ENCODE data around the gene SOX18.
"Not testable (repeated sequence)": the region's sequence is repeated elsewhere in the genome, so short reads cannot be mapped to it uniquely, and the experiment has no call there.

The SOX18 gene

DNA sequence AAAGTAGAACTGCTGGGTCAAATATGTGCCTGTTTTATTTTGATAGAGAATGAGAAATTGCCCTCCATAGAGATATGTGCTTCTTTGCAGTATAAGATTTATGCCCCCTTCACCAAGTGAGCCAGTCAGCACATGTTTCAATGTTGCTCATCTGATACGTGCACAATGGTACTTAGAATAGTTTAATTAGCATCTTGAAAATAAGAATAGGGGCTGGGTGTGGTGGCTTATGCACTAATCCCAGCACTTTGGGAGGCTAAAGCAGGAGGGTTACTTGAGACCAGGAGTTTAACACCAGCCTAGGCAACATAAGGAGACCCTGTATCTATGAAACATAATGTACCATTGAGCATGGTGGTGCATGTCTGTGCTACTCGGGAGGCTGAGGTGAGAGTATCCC, 33.8 kb downstream of the SOX18 start:
- DNase-seq, result no peak

GRCh38 chr20:64012385-64013154, 36.9 kb downstream of the SOX18 start:
- DNase-seq, result not testable (repeated sequence)

GRCh38 chr20:64011366-64011779, 38.1 kb downstream of the SOX18 start:
- DNase-seq, result no peak

- DNase-seq, result no peak
Measured at GRCh38 chr20:64010711-64011237, 38.7 kb downstream of the SOX18 start.

DNA sequence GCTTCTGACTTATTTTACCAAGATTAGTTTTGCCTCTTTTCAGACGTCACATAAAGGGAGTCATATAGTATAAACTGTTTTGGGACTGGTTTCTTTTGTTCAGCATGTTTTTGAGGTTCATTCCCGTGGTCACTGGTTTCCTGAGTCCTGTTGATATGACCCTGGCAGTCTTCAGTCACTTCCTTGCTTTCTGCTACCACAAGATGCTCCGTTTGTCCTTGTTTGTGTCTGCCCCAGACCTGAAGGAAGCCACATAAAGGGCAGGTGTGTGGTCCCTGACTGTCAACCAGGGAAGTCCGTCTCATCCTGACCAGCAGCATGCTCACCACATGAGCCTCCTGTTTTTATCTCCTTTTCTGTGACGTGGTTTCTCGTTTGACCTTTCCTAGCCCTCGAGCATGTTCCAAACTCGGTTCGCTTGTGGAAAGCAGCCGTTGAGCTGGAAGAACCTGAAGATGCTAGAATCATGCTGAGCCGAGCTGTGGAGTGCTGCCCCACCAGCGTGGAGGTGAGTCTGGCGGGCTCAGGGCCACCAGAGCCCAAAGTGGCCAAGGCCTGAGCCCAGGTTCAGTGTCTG, 39.5 kb downstream of the SOX18 start:
- no peak for DNase-seq

GRCh38 chr20:64006902-64007301, 42.5 kb downstream of the SOX18 start:
- no peak for DNase-seq

- no peak for DNase-seq
Measured at GRCh38 chr20:64006490-64006889, 42.9 kb downstream of the SOX18 start.

- no peak for DNase-seq
Measured at GRCh38 chr20:64005394-64005793, 44.0 kb downstream of the SOX18 start.

GRCh38 chr20:64003960-64004725, 45.3 kb downstream of the SOX18 start:
- DNase-seq, result no peak

DNA sequence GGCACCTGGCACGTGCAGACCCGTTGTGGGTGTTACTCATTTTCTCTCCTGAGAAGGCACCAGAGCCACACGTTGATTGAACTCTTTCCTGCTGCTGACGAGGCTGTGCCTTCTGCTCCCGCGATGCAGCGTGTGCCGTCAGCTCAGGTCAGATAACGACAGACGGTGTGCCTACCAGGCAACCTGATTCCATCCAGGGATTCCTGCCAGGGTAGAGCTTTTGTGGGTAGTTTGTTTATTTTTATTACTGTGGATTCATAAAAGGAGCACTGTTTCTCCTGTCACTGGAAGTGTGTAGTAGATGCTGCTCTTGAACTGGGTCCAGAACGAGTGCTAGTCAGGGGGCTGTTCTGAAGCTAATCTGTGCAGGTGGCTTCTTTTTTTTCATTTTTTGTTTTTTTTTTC, 47.8 kb downstream of the SOX18 start:
- DNase-seq, result no peak

- DNase-seq, result no peak
Measured at GRCh38 chr20:64000906-64001305, 48.5 kb downstream of the SOX18 start.
